Measurements from ENCODE around the gene KYNU. TPM values are rescaled to one million over a fixed set of nuclear protein-coding genes. Genes with fewer than 3 reads are reported as not detected.
A peak's percentile ranks its signal among the peaks of the same experiment; 100 is the strongest.

The KYNU gene
- total RNA-seq, 2 donors from 2014 or later, result 0.52 to 0.94 TPM

- no peak for DNase-seq (ENCODE audit: low spot score)
- Histone ChIP-seq H3K4me1 (no peaks in the 10 kb centered on the region), H3K27me3 (no peaks in the 10 kb centered on the region), H3K9me3 (no peaks in the 10 kb centered on the region), H3K4me3 (no peak overlapping the region), H3K27ac (no peak overlapping the region), H3K36me3 (no peaks in the 10 kb centered on the region)
- TF ChIP-seq CTCF (IDR thresholded peaks at IDR 0.05), result no peak
Measured at GRCh38 chr2:142872882-142873724, 4.4 kb upstream of the KYNU start.

GRCh38 chr2:142873831-142874287, 3.6 kb upstream of the KYNU start:
- H3K36me3 ChIP-seq, result no peaks in the 10 kb centered on the region
- no peaks in the 10 kb centered on the region for H3K9me3 ChIP-seq
- no peaks in the 10 kb centered on the region for H3K4me1 ChIP-seq
- no peak for TF ChIP-seq CTCF (IDR thresholded peaks at IDR 0.05)
- DNase-seq (ENCODE audit: low spot score), result no peak
- H3K4me3 ChIP-seq, result no peak overlapping the region
- peak overlapping the region in 1 of 2 donors; percentile 8 for H3K27ac ChIP-seq
- no peaks in the 10 kb centered on the region for H3K27me3 ChIP-seq

- DNase-seq (ENCODE audit: low spot score), result no peak
Measured at GRCh38 chr2:142874293-142874814, 3.1 kb upstream of the KYNU start.

GRCh38 chr2:142875010-142875409, 2.5 kb upstream of the KYNU start:
- no peak overlapping the region for H3K4me3 ChIP-seq
- H3K36me3 ChIP-seq, result no peaks in the 10 kb centered on the region
- H3K27me3 ChIP-seq, result no peaks in the 10 kb centered on the region
- no peak for DNase-seq (ENCODE audit: low spot score)
- no peak overlapping the region for H3K27ac ChIP-seq
- no peaks in the 10 kb centered on the region for H3K4me1 ChIP-seq
- no peaks in the 10 kb centered on the region for H3K9me3 ChIP-seq
- no peak for TF ChIP-seq CTCF (IDR thresholded peaks at IDR 0.05)

More at GRCh38 chr2:142874293-142874814, 3.1 kb upstream of the KYNU start:
- Histone ChIP-seq H3K27me3 (no peaks in the 10 kb centered on the region), H3K4me1 (no peaks in the 10 kb centered on the region), H3K27ac (peak overlapping the region in 1 of 2 donors; percentile 8), H3K9me3 (no peaks in the 10 kb centered on the region), H3K36me3 (no peaks in the 10 kb centered on the region), H3K4me3 (no peak overlapping the region)
- no peak for TF ChIP-seq CTCF (IDR thresholded peaks at IDR 0.05)

- Histone ChIP-seq H3K36me3 (no peaks in the 10 kb centered on the region), H3K4me3 (no peak overlapping the region), H3K4me1 (no peaks in the 10 kb centered on the region), H3K27ac (no peak overlapping the region), H3K27me3 (no peaks in the 10 kb centered on the region), H3K9me3 (no peaks in the 10 kb centered on the region)
- no peak for TF ChIP-seq CTCF (IDR thresholded peaks at IDR 0.05)
- no peak for DNase-seq (ENCODE audit: low spot score)
Measured at GRCh38 chr2:142875652-142876051, 1.8 kb upstream of the KYNU start.

All from right atrium auricular region (tissue), 2 donors.